ENCODE data around the gene CT45A8. TPM values are rescaled to one million over a fixed set of nuclear protein-coding genes. Genes with fewer than 3 reads are reported as not detected.
"Not testable (repeated sequence)": the region's sequence is repeated elsewhere in the genome, so short reads cannot be mapped to it uniquely, and the experiment has no call there.

The CT45A8 gene
- total RNA-seq (ENCODE audit: unreplicated experiment): not detected
- long read RNA-seq: 0 reads

- not testable (repeated sequence) for DNase-seq (ENCODE audit: low spot score); H3K27ac Mint-ChIP-seq (ENCODE audit: unreplicated experiment); H3K4me1 Mint-ChIP-seq (ENCODE audit: unreplicated experiment); H3K36me3 Mint-ChIP-seq (ENCODE audit: low read depth, unreplicated experiment); H3K4me3 Mint-ChIP-seq (ENCODE audit: unreplicated experiment); H3K9me3 Mint-ChIP-seq (ENCODE audit: unreplicated experiment); H3K27me3 Mint-ChIP-seq (ENCODE audit: unreplicated experiment)
These were observed at the start of gene CT45A8 for GRCh38 chrX:135854438-135854837. Gene CT45A8 (minus strand): TSS chrX:135854538. CDS start chrX:135850783, 3,755 bp downstream.

DNA sequence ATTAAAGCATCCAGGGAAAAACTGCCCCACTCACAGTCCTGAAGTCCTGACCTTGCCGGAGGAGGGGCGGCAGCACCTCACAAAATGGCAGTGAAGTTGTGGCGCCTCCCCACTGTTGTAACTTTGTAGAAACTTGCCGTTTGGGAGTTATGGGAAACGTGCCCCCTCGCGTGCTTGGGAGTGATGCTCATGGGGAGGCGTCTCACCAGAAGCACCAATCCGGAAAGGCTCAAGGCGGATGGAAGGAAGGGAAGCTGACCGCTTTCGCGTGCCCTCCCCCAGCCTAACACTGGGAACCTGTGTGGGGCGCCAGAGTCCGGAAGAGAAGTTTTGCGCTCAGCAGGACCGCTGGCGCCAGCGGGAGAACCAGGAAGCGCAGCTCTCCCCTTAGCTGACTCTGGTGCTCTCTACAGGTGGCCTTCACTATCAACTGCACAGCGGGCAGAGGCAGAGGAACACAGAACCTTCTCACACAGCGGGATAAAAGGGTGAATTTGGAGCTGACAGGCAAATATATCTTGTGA, 39.0 kb upstream of the CT45A8 start, which contains the start of the genes CT45A10 and SAGE1:
Gene CT45A10, minus strand, starts transcription at position 151 of the 524 bp plus-strand sequence. CDS start 8,100 bp downstream, outside the sequence.
Gene SAGE1, plus strand, starts transcription at position 423 of the 524 bp plus-strand sequence. CDS start 2,527 bp downstream, outside the sequence.
- no peaks in the 10 kb centered on the region for H3K9me3 Mint-ChIP-seq (ENCODE audit: unreplicated experiment)
- no peaks in the 10 kb centered on the region for H3K4me1 Mint-ChIP-seq (ENCODE audit: unreplicated experiment)
- H3K36me3 Mint-ChIP-seq (ENCODE audit: low read depth, unreplicated experiment): no peaks in the 10 kb centered on the region
- no peak within 1 kb of the TSS for H3K27ac Mint-ChIP-seq (ENCODE audit: unreplicated experiment)
- no peaks in the 10 kb centered on the region for H3K27me3 Mint-ChIP-seq (ENCODE audit: unreplicated experiment)
- TF ChIP-seq CTCF (IDR thresholded peaks at IDR 0.05; ENCODE audit: unreplicated experiment): no peak
- no peak within 1 kb of the TSS for H3K4me3 Mint-ChIP-seq (ENCODE audit: unreplicated experiment)
- no peak for DNase-seq (ENCODE audit: low spot score)

GRCh38 chrX:135892781-135893180, 38.4 kb upstream of the CT45A8 start:
- no peak for TF ChIP-seq CTCF (IDR thresholded peaks at IDR 0.05; ENCODE audit: unreplicated experiment)
- no peak overlapping the region for H3K4me3 Mint-ChIP-seq (ENCODE audit: unreplicated experiment)
- no peak overlapping the region for H3K27ac Mint-ChIP-seq (ENCODE audit: unreplicated experiment)
- DNase-seq (ENCODE audit: low spot score): no peak
- no peaks in the 10 kb centered on the region for H3K36me3 Mint-ChIP-seq (ENCODE audit: low read depth, unreplicated experiment)
- no peaks in the 10 kb centered on the region for H3K9me3 Mint-ChIP-seq (ENCODE audit: unreplicated experiment)
- H3K4me1 Mint-ChIP-seq (ENCODE audit: unreplicated experiment): no peaks in the 10 kb centered on the region
- H3K27me3 Mint-ChIP-seq (ENCODE audit: unreplicated experiment): no peaks in the 10 kb centered on the region

DNA sequence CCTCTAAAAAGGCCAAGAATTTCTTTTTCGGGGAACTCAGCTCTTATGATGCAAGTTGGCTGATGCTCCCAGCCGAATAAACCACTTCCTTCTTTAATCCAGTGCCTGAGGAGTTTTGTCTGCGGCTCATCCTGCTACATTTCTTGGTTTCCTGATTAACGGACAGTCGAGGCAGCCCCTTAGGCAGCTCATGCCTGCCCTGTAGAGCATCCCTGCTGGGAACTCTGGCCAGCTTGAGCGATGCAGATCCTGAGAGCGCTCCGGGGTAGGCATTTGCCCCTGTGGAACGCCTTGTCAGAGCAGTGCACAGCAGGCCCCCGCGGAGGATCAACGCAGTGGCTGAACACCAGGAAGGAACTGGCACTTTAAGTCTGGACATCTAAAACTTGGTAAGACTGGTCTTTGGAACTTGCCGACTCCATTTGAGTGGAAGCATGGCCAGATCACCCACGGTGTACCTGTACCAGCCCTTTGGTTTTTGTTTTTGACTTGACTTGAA, 35.8 kb upstream of the CT45A8 start:
- H3K27ac Mint-ChIP-seq (ENCODE audit: unreplicated experiment): no peak overlapping the region
- TF ChIP-seq CTCF (IDR thresholded peaks at IDR 0.05; ENCODE audit: unreplicated experiment): no peak
- no peaks in the 10 kb centered on the region for H3K9me3 Mint-ChIP-seq (ENCODE audit: unreplicated experiment)

DNA sequence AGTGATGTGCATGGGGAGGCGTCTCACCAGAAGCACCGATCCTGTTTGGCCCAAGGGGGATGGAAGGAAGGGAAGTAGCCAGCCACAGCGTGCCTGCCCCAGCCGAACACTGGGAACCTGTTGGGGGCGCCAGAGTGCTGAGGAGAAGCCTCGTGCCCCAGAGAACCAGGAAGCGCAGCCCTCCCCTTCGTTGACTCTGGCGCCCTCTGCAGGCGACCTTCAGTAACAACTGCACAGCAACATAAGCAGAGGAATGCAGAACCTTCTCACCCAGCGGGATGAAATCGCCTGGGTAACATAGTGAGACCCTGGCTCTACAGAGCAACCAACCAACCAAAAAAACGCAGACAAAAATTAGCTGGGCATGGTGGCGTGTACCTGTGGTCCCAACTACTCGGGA, 34.6 kb upstream of the CT45A8 start:
- DNase-seq (ENCODE audit: low spot score): not testable (repeated sequence)

More for the DNA sequence above, 35.8 kb upstream of the CT45A8 start:
- Mint-ChIP-seq H3K4me3 (ENCODE audit: unreplicated experiment) (no peak overlapping the region), H3K4me1 (ENCODE audit: unreplicated experiment) (no peaks in the 10 kb centered on the region), H3K27me3 (ENCODE audit: unreplicated experiment) (no peaks in the 10 kb centered on the region), H3K36me3 (ENCODE audit: low read depth, unreplicated experiment) (no peaks in the 10 kb centered on the region)
- DNase-seq (ENCODE audit: low spot score): no peak

DNA sequence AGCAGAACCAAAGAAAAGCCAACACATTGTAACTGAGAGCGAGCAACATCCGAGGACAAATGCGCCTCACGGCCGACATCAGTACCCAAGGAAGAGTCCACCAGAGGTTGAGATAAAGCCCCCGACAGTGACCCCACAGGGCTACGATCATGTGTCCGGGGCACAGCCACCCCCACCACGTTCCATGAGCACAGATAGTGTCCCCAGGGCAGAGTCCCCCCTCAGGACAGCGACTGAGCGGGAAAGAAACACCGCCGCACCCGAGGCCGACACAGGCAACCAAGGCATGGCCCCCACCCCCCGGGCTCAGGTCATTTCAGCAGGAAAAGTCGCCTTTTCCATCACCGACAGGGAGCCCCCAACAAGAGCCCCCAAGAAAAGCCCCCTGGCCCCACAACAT, 33.9 kb upstream of the CT45A8 start:
- H3K4me3 Mint-ChIP-seq (ENCODE audit: unreplicated experiment); DNase-seq (ENCODE audit: low spot score); H3K27ac Mint-ChIP-seq (ENCODE audit: unreplicated experiment); H3K27me3 Mint-ChIP-seq (ENCODE audit: unreplicated experiment); H3K36me3 Mint-ChIP-seq (ENCODE audit: low read depth, unreplicated experiment); H3K9me3 Mint-ChIP-seq (ENCODE audit: unreplicated experiment); H3K4me1 Mint-ChIP-seq (ENCODE audit: unreplicated experiment): not testable (repeated sequence)

More for the DNA sequence above, 34.6 kb upstream of the CT45A8 start:
- TF ChIP-seq CTCF (IDR thresholded peaks at IDR 0.05; ENCODE audit: unreplicated experiment): peak; percentile 15
- H3K4me1 Mint-ChIP-seq (ENCODE audit: unreplicated experiment); H3K27ac Mint-ChIP-seq (ENCODE audit: unreplicated experiment); H3K36me3 Mint-ChIP-seq (ENCODE audit: low read depth, unreplicated experiment); H3K27me3 Mint-ChIP-seq (ENCODE audit: unreplicated experiment); H3K4me3 Mint-ChIP-seq (ENCODE audit: unreplicated experiment); H3K9me3 Mint-ChIP-seq (ENCODE audit: unreplicated experiment): not testable (repeated sequence)

DNA sequence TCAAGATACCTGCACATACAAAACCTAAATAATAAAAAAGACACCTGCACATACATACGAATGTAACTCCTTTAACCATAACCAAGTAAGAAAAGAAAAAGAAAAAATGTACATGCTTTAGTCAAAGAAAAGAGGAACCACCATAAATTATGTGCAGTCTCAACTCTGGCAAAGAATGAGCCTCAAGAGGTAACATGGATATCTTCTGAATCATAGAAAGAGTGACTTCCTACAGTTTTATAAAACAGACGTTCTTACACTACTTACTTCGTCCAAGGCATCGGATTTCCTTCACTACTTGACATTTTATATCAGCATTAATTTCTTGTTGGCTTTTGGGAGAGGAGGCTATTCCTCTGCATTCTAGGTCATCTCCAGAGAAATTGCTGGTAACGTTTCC, 28.4 kb upstream of the CT45A8 start:
- not testable (repeated sequence) for H3K9me3 Mint-ChIP-seq (ENCODE audit: unreplicated experiment); H3K27me3 Mint-ChIP-seq (ENCODE audit: unreplicated experiment); H3K4me3 Mint-ChIP-seq (ENCODE audit: unreplicated experiment); H3K4me1 Mint-ChIP-seq (ENCODE audit: unreplicated experiment); H3K36me3 Mint-ChIP-seq (ENCODE audit: low read depth, unreplicated experiment); H3K27ac Mint-ChIP-seq (ENCODE audit: unreplicated experiment); DNase-seq (ENCODE audit: low spot score)

DNA sequence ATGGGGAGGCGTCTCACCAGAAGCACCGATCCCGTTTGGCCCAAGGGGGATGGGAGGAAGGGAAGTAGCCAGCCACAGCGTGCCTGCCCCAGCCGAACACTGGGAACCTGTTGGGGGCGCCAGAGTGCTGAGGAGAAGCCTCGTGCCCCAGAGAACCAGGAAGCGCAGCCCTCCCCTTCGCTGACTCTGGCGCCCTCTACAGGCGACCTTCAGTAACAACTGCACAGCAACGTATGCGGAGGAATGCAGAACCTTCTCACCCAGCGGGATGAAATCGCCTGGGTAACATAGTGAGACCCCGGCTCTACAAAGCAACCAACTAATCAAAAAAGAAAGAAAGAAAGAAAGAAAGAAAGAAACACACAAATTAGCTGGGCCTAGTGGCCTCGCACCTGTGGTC, 17.4 kb upstream of the CT45A8 start, which contains the start of gene CT45A9:
Gene CT45A9, minus strand, starts transcription at position 101 of the 400 bp plus-strand sequence. CDS start 3,751 bp downstream, outside the sequence.
- H3K4me3 Mint-ChIP-seq (ENCODE audit: unreplicated experiment); H3K4me1 Mint-ChIP-seq (ENCODE audit: unreplicated experiment); H3K27me3 Mint-ChIP-seq (ENCODE audit: unreplicated experiment); DNase-seq (ENCODE audit: low spot score); H3K36me3 Mint-ChIP-seq (ENCODE audit: low read depth, unreplicated experiment); H3K9me3 Mint-ChIP-seq (ENCODE audit: unreplicated experiment); H3K27ac Mint-ChIP-seq (ENCODE audit: unreplicated experiment): not testable (repeated sequence)
